IMR-90 (cell line): ENCODE measurements around the gene CSHL1. TPM values are rescaled to one million over a fixed set of nuclear protein-coding genes. Genes with fewer than 3 reads are reported as not detected.

ENCODE experiments used
- ATAC-seq: fragments of 200-7000 bp; cut with Tn5 transposase; 2 replicates; pipeline ENCODE4 v1.9.1; 2020; ENCODE audit warnings: low read depth, mild to moderate bottlenecking, moderate library complexity
- BruUV-seq: library from RNA; stranded (reverse); fragments of 400-500 nt; replicated peaks from 2 replicates; lab custom pipeline; 2021; lab: Mats Ljungman, UMichigan
- CTCF ChIA-PET: fragments of 300-600 bp; formaldehyde crosslinking; extraction: SDS; loops from one replicate; lab custom pipeline; 2021; ENCODE audit warnings: antibody characterized with exemption; lab: Yijun Ruan, JAX
- POLR2A ChIA-PET: fragments of 300-600 bp; sonication (Branson Sonifier 250); formaldehyde crosslinking; loops from one replicate; lab custom pipeline; 2022; ENCODE audit warnings: antibody characterized with exemption; ENCODE audit not compliant: unreplicated experiment; lab: Charles Lee
- DNase-seq: peaks from one replicate; pipeline ENCODE4 v3.0.0; 2013
- H2AFZ ChIP-seq: replicated peaks from 2 replicates; pipeline ENCODE3; 2013; ENCODE audit warnings: low read length, mild to moderate bottlenecking; ENCODE audit not compliant: poor library complexity
- H2AK5ac ChIP-seq: 2 replicates; pipeline ENCODE4 v1.6.1; 2013; ENCODE audit warnings: low read depth, low read length, inconsistent platforms
- H2AK9ac ChIP-seq: replicated peaks from 2 replicates; pipeline ENCODE3; 2013; ENCODE audit warnings: mild to moderate bottlenecking, low read depth, low read length, moderate library complexity; ENCODE audit not compliant: poor library complexity
- H2BK120ac ChIP-seq: 2 replicates; pipeline ENCODE4 v1.6.1; 2013; ENCODE audit warnings: low read depth, low read length, inconsistent platforms
- H2BK15ac ChIP-seq: 3 replicates; pipeline ENCODE4 v1.6.1; 2013; ENCODE audit warnings: low read depth, low read length, inconsistent platforms
- H2BK20ac ChIP-seq: 2 replicates; pipeline ENCODE4 v1.6.1; 2013; ENCODE audit warnings: low read depth, mild to moderate bottlenecking, inconsistent platforms, low read length, moderate library complexity
- H2BK5ac ChIP-seq: 2 replicates; pipeline ENCODE4 v1.6.1; 2013; ENCODE audit warnings: mild to moderate bottlenecking, low read depth, low read length, inconsistent platforms; ENCODE audit not compliant: poor library complexity, severe bottlenecking
- H3K14ac ChIP-seq: replicated peaks from 2 replicates; pipeline ENCODE4 v1.6.1; 2013; ENCODE audit warnings: low read depth, low read length, inconsistent platforms
- H3K18ac ChIP-seq: 2 replicates; pipeline ENCODE4 v1.6.1; 2013; ENCODE audit warnings: low read depth, low read length, control low read depth
- H3K23ac ChIP-seq: 2 replicates; pipeline ENCODE4 v1.6.1; 2013; ENCODE audit warnings: low read depth, low read length, inconsistent platforms
- H3K27ac ChIP-seq: 2 replicates; pipeline ENCODE4 v1.5.1; 2013; ENCODE audit warnings: mild to moderate bottlenecking, control low read depth, low read length; ENCODE audit not compliant: insufficient read depth
- H3K27me3 ChIP-seq: 2 replicates; pipeline ENCODE4 v1.6.1; 2013; ENCODE audit warnings: low read length; ENCODE audit not compliant: control insufficient read depth, insufficient read depth
- H3K36me3 ChIP-seq: 2 replicates; pipeline ENCODE4 v1.6.1; 2013; ENCODE audit warnings: low read length, mixed read lengths; ENCODE audit not compliant: control insufficient read depth, insufficient read depth
- H3K4ac ChIP-seq: 2 replicates; pipeline ENCODE4 v1.6.1; 2013; ENCODE audit warnings: low read depth, low read length, inconsistent platforms
- H3K4me1 ChIP-seq: 2 replicates; pipeline ENCODE4 v1.6.1; 2013; ENCODE audit warnings: low read length, mixed read lengths; ENCODE audit not compliant: control insufficient read depth, insufficient read depth
- H3K4me2 ChIP-seq: 2 replicates; pipeline ENCODE4 v1.6.1; 2013; ENCODE audit warnings: low read depth, mild to moderate bottlenecking, control low read depth, low read length, moderate library complexity
- H3K4me3 ChIP-seq: 2 replicates; pipeline ENCODE4 v1.5.1; 2013; ENCODE audit warnings: low read depth, mild to moderate bottlenecking, control low read depth, low read length, moderate library complexity; ENCODE audit not compliant: insufficient read depth
- H3K56ac ChIP-seq: 2 replicates; pipeline ENCODE4 v1.6.1; 2013; ENCODE audit warnings: low read length, inconsistent platforms; ENCODE audit not compliant: insufficient read depth; ENCODE audit errors: extremely low read depth
- H3K79me1 ChIP-seq, 2 experiments: 2 replicates each; pipeline ENCODE4 v1.6.1; 2013; ENCODE audit warnings: low read length in 2 of 2, inconsistent platforms in 1 of 2, low read depth in 1 of 2
- H3K9ac ChIP-seq: 2 replicates; pipeline ENCODE4 v1.6.1; 2013; ENCODE audit warnings: low read depth, low read length, control low read depth
- H3K9me1 ChIP-seq: 2 replicates; pipeline ENCODE4 v1.6.1; 2013; ENCODE audit warnings: low read length, inconsistent platforms; ENCODE audit not compliant: insufficient read depth
- H3K9me3 ChIP-seq: 2 replicates; pipeline ENCODE4 v1.6.1; 2013; ENCODE audit warnings: low read length; ENCODE audit not compliant: control insufficient read depth, insufficient read depth
- H4K20me1 ChIP-seq: 2 replicates; pipeline ENCODE4 v1.6.1; 2013; ENCODE audit warnings: low read length, inconsistent platforms; ENCODE audit not compliant: insufficient read depth
- H4K5ac ChIP-seq: 2 replicates; pipeline ENCODE4 v1.6.1; 2013; ENCODE audit warnings: mild to moderate bottlenecking, low read depth, low read length, control low read depth
- H4K8ac ChIP-seq, 2 experiments: 2 replicates each; pipeline ENCODE4 v1.6.1; 2013; ENCODE audit warnings: low read depth in 2 of 2, low read length in 2 of 2, control low read depth in 1 of 2, inconsistent platforms in 1 of 2
- H4K91ac ChIP-seq: 2 replicates; pipeline ENCODE4 v1.6.1; 2013; ENCODE audit warnings: low read depth, low read length, inconsistent platforms; ENCODE audit not compliant: insufficient read depth
- CEBPB ChIP-seq: IDR thresholded peaks from 2 replicates; pipeline ENCODE4 v1.6.1; 2012; ENCODE audit warnings: low read depth, low read length, improper control_type of control experiment
- CTCF ChIP-seq: conservative IDR thresholded peaks from 2 replicates; pipeline ENCODE4 v1.5.1; 2012; ENCODE audit warnings: mild to moderate bottlenecking, low read depth, low read length, improper control_type of control experiment
- MAFK ChIP-seq: IDR thresholded peaks from 2 replicates; pipeline ENCODE4 v1.6.1; 2012; ENCODE audit warnings: low read depth, low read length, improper control_type of control experiment
- MAZ ChIP-seq: IDR thresholded peaks from 2 replicates; pipeline ENCODE4 v1.6.1; 2012; ENCODE audit warnings: low read depth, mild to moderate bottlenecking, low read length, improper control_type of control experiment, moderate library complexity, borderline replicate concordance
- NFE2L2 ChIP-seq: fragments of 150-350 bp; IDR thresholded peaks from 2 replicates; pipeline ENCODE4 v1.6.1; 2016; ENCODE audit warnings: low read depth, mild to moderate bottlenecking, low read length
- POLR2A ChIP-seq: IDR thresholded peaks from 2 replicates; pipeline ENCODE4 v1.6.1; 2012; ENCODE audit warnings: mild to moderate bottlenecking, low read depth, low read length
- RAD21 ChIP-seq: IDR thresholded peaks from 2 replicates; pipeline ENCODE4 v1.6.1; 2012; ENCODE audit warnings: low read length, improper control_type of control experiment
- RCOR1 ChIP-seq: IDR thresholded peaks from 2 replicates; pipeline ENCODE4 v1.6.1; 2012; ENCODE audit warnings: mild to moderate bottlenecking, low read length, improper control_type of control experiment; ENCODE audit not compliant: insufficient replicate concordance
- RFX5 ChIP-seq: IDR thresholded peaks from 2 replicates; pipeline ENCODE4 v1.8.0; 2012; ENCODE audit warnings: low read depth, mild to moderate bottlenecking, low read length, moderate library complexity
- SMC3 ChIP-seq: fragments of 150-350 bp; IDR thresholded peaks from 2 replicates; pipeline ENCODE4 v1.6.1; 2016; ENCODE audit warnings: low read depth, mild to moderate bottlenecking, antibody characterized with exemption, low read length, moderate library complexity
- WGBS, 2 experiments: methylation state at CpG; one replicate each; pipeline versions ENCODE4 v1.1.5 to v1.1.7; 2013; ENCODE audit warnings: missing lambda C conversion rate in 2 of 2; ENCODE audit not compliant: insufficient read length in 1 of 2; ENCODE audit errors: extremely low coverage in 2 of 2; 5-methylcytosine and 5-hydroxymethylcytosine counted together
- dilution Hi-C: fragments of 300-500 bp; cut with HindIII; formaldehyde crosslinking; loops from one replicate; pipeline ENCODE4 v1.14.3; 2018; ENCODE audit warnings: low sequenced_read_pairs; ENCODE audit not compliant: unreplicated experiment
- in situ Hi-C: fragments of 300-500 bp; cut with MboI; formaldehyde crosslinking; loops from 3 replicates; pipeline ENCODE4 v1.14.3; 2019; ENCODE audit warnings: low sequenced_read_pairs, inconsistent platforms, mixed read lengths
- intact Hi-C: fragments of 100-400 bp; cut with micrococcal nuclease; formaldehyde crosslinking; loops from 2 replicates; pipeline ENCODE4 v1.10.0; 2022
- polyA plus RNA-seq, 3 experiments: library from polyadenylated mRNA; depleted of rRNA; stranded (reverse); fragments of >200 nt; gene quantifications; 2 replicates each; pipeline ENCODE4 v1.2.3, GENCODE V29; 2012; ENCODE audit warnings: low replicate concordance in 1 of 3
- total RNA-seq: library from RNA; depleted of rRNA; stranded (reverse); fragments of >200 nt; gene quantifications from 2 replicates; pipeline ENCODE4 v1.2.3, GENCODE V29; 2012
- TF ChIP-seq, protein P1 (sequence below): fragments of 150-350 bp; IDR thresholded peaks from 2 replicates; pipeline ENCODE4 v1.6.1; 2017; ENCODE audit warnings: mild to moderate bottlenecking, antibody characterized with exemption, low read length, low read depth

CSHL1 gene
- total and polyA plus RNA-seq, 2 of the 4 experiments (the other 2 are of a cell fraction): not detected

- TF ChIP-seq MAZ: peak; percentile 50; the same call in 1 of the 2 replicates
- TF ChIP-seq NFE2L2: no peak
Observed at GRCh38 chr17:63946440-63947363, 35.6 kb upstream of the CSHL1 start (continued).

DNA sequence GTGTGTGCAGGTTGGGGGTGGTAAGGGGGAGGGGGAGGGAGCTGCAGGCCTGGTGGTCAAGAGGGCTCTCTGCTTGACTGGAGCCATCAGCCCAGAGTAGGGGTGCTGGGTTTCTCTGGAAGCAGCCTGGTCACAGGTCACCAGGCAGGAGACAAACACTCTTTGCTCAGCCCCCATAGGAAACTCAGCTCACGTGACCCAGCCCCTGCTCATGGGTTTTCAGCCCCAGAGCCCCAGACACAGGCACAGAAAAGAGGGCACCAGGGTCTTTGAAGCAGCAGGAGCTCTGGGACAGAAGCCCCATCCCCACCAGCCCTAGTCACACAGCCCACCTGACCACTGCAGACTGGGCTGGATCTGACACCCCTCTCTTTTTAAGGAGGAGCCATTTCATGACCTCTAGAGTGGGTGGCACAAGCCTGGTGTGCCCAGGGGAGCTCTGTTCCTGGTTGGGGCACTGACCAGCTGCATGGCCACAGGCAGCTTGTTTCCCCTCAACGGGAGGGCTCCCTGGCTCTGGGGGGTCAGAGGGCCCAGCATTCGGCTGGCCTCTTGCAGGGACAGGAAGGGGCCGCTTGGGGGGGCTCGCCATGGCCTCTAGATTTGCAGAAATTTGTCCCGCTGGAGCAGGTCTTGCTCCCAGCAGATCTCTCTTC, 34.9 kb upstream of the CSHL1 start:
- dilution Hi-C loops: no loop called here
- no TSS peak for BruUV-seq
- H3K23ac ChIP-seq: no peak overlapping the region
- no peaks in the 10 kb centered on the region for H3K9me1 ChIP-seq
- no peak overlapping the region for H2BK20ac ChIP-seq
- no peak overlapping the region for H2BK15ac ChIP-seq
- H3K14ac ChIP-seq: no peak overlapping the region
- no peak overlapping the region for H2BK120ac ChIP-seq
- CTCF ChIA-PET: interaction anchor here (0.5 to 2.2 kb wide), 10 partner anchors 9 to 51 kb away, joined by 3 to 9 read pairs (median 3); partner anchors contain the start of gene GH1
- H3K27ac ChIP-seq: no peak overlapping the region
- H3K4me3 ChIP-seq: no peak overlapping the region
- no peaks in the 10 kb centered on the region for H4K20me1 ChIP-seq
- no peak overlapping the region for H2AFZ ChIP-seq
- H2AK5ac ChIP-seq: no peak overlapping the region
- POLR2A ChIA-PET: no interaction called here
- H4K8ac ChIP-seq: no peak overlapping the region
- WGBS, 2 experiments: 40% methylated on average over 1 of the region's 6 CpGs; no CpG with 5 or more reads in 1 of the 2 experiments
- no peak for DNase-seq
- no peaks in the 10 kb centered on the region for H3K36me3 ChIP-seq
- H4K91ac ChIP-seq: no peak overlapping the region
- peaks cover 12% of the 10 kb centered on the region for H3K27me3 ChIP-seq
- in situ Hi-C loops: no loop called here
- no peak for ATAC-seq
- no peak overlapping the region for H2BK5ac ChIP-seq
- H4K5ac ChIP-seq: no peak overlapping the region
- no peak overlapping the region for H3K4ac ChIP-seq
- no peaks in the 10 kb centered on the region for H3K79me1 ChIP-seq
- H3K4me2 ChIP-seq: no peak overlapping the region
- intact Hi-C loops: loop anchor here (1.0 kb wide), 1 partner anchor 27 kb away; no protein-coding TSS in a partner anchor
- no peak overlapping the region for H2AK9ac ChIP-seq
- no peaks in the 10 kb centered on the region for H3K4me1 ChIP-seq
- no peak overlapping the region for H3K9ac ChIP-seq
- TF ChIP-seq RAD21: no peak
- TF ChIP-seq RCOR1: no peak
- TF ChIP-seq MAFK: no peak
- no peak for TF ChIP-seq MAZ
- TF ChIP-seq CTCF: no peak
- TF ChIP-seq NFE2L2: no peak
- TF ChIP-seq CEBPB: no peak
- TF ChIP-seq RFX5: no peak
- TF ChIP-seq, protein P1, sequence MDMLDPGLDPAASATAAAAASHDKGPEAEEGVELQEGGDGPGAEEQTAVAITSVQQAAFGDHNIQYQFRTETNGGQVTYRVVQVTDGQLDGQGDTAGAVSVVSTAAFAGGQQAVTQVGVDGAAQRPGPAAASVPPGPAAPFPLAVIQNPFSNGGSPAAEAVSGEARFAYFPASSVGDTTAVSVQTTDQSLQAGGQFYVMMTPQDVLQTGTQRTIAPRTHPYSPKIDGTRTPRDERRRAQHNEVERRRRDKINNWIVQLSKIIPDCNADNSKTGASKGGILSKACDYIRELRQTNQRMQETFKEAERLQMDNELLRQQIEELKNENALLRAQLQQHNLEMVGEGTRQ: no peak
- TF ChIP-seq POLR2A: no peak
- no peak for TF ChIP-seq SMC3
- no peak overlapping the region for H3K56ac ChIP-seq
- no peaks in the 10 kb centered on the region; the same call in 1 of the 2 replicates for H3K9me3 ChIP-seq
- H3K18ac ChIP-seq: no peak overlapping the region
